Prostate gland (tissue), 2 donors: Measurements from ENCODE around the gene RIPPLY1.

Experiments
- POLR2A ChIP-seq: fragments of 450-650 bp; IDR thresholded peaks from one replicate; pipeline ENCODE4 v1.6.1; 2016; ENCODE audit warnings: antibody characterized with exemption, mild to moderate bottlenecking
- POLR2AphosphoS5 ChIP-seq: sonication (generic); formaldehyde crosslinking; IDR thresholded peaks from one replicate; pipeline ENCODE4 v1.6.1; 2017; ENCODE audit warnings: antibody characterized with exemption
- TF ChIP-seq, protein P1 (sequence below), 4 experiments: fragments of 200-600 bp in 2 of 4; fragments of 450-650 bp in 2 of 4; sonication (generic) in 2 of 4; IDR thresholded peaks; 1 replicate in 3 of 4; 2 replicates in 1 of 4; pipeline ENCODE4 v1.5.1; 2016 to 2019; ENCODE audit warnings: antibody characterized with exemption in 4 of 4, mild to moderate bottlenecking in 2 of 4, moderate library complexity in 2 of 4

DNA sequence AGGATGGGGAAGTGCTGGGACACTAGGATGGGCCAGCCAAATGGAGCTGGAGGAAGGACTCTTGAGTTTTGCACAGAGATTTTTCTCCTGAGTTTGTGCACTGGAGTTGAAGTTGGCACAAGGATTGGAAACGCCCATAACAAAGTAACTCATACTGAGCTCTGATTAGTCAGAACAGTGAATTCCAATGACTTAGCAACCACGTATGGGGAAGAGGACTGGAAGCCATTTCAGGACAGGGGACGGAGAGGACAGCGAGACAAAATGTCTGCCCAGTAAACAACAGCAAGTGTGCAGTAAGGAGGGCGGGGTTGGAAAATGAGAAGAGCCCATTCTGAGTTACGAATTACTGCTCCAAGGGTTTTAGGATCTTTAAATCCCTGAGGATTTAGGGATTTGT, 5.9 kb downstream of the RIPPLY1 start:
- TF ChIP-seq POLR2A (no peak), POLR2AphosphoS5 (no peak)
- TF ChIP-seq, protein P1, sequence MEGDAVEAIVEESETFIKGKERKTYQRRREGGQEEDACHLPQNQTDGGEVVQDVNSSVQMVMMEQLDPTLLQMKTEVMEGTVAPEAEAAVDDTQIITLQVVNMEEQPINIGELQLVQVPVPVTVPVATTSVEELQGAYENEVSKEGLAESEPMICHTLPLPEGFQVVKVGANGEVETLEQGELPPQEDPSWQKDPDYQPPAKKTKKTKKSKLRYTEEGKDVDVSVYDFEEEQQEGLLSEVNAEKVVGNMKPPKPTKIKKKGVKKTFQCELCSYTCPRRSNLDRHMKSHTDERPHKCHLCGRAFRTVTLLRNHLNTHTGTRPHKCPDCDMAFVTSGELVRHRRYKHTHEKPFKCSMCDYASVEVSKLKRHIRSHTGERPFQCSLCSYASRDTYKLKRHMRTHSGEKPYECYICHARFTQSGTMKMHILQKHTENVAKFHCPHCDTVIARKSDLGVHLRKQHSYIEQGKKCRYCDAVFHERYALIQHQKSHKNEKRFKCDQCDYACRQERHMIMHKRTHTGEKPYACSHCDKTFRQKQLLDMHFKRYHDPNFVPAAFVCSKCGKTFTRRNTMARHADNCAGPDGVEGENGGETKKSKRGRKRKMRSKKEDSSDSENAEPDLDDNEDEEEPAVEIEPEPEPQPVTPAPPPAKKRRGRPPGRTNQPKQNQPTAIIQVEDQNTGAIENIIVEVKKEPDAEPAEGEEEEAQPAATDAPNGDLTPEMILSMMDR (IDR thresholded peaks at IDR 0.05), result no peak
